OCI-LY3 (cell line): ENCODE data around the gene FARP1.

ENCODE experiments used
- H2AFZ ChIP-seq: fragments of 200-600, 300-600 bp; shearing (Covaris generic); 2 replicates; pipeline ENCODE4 v1.6.0; 2014; ENCODE audit warnings: antibody characterized with exemption, low read depth, low read length
- H3K27ac ChIP-seq: fragments of 200-600, 300-600 bp; sonication (generic); 2 replicates; pipeline ENCODE4 v1.5.1; 2014; ENCODE audit warnings: mild to moderate bottlenecking, low read length, moderate library complexity, mixed read lengths
- H3K27me3 ChIP-seq: fragments of 200-600, 300-600 bp; sonication (generic); 2 replicates; pipeline ENCODE4 v1.6.1; 2014; ENCODE audit warnings: low read depth, low read length, mixed read lengths
- H3K36me3 ChIP-seq: fragments of 200-600, 300-600 bp; sonication (generic); replicated peaks from 2 replicates; pipeline ENCODE3; 2014; ENCODE audit warnings: low read depth, low read length, mixed read lengths
- H3K4me1 ChIP-seq: fragments of 300-600, 200-600 bp; sonication (generic); 2 replicates; pipeline ENCODE4 v1.6.1; 2014; ENCODE audit warnings: low read length, mixed read lengths
- H3K4me2 ChIP-seq: fragments of 200-600, 300-600 bp; sonication (generic); 2 replicates; pipeline ENCODE4 v1.6.1; 2014; ENCODE audit warnings: low read length, mixed read lengths
- H3K4me3 ChIP-seq: fragments of 300-600, 200-600 bp; sonication (generic); 2 replicates; pipeline ENCODE4 v1.5.1; 2014; ENCODE audit warnings: antibody characterized with exemption, mild to moderate bottlenecking, low read length, moderate library complexity
- H3K79me2 ChIP-seq: fragments of 300-600, 200-600 bp; shearing (Covaris generic); 2 replicates; pipeline ENCODE4 v1.6.1; 2014; ENCODE audit warnings: mild to moderate bottlenecking, low read length, mixed read lengths
- H3K9ac ChIP-seq: fragments of 300-600, 200-600 bp; shearing (Covaris generic); 2 replicates; pipeline ENCODE4 v1.6.0; 2014; ENCODE audit warnings: mild to moderate bottlenecking, low read length, moderate library complexity
- H3K9me3 ChIP-seq: fragments of 200-600, 300-600 bp; shearing (Covaris generic); 2 replicates; pipeline ENCODE4 v1.6.1; 2014; ENCODE audit warnings: low read length, mixed read lengths; ENCODE audit not compliant: insufficient read depth
- H4K20me1 ChIP-seq: fragments of 200-600, 300-600 bp; sonication (generic); 2 replicates; pipeline ENCODE4 v1.6.1; 2016; ENCODE audit warnings: low read length, mixed read lengths; ENCODE audit not compliant: insufficient read depth
- CTCF ChIP-seq: fragments of 200-600, 300-600 bp; sonication (generic); IDR thresholded peaks from 2 replicates; pipeline ENCODE4 v1.5.1; 2014; ENCODE audit warnings: antibody characterized with exemption, low read length, low read depth
- EZH2phosphoT487 ChIP-seq: fragments of 200-600 bp; shearing (Covaris generic); IDR thresholded peaks from 2 replicates; pipeline ENCODE4 v1.6.1; 2018; ENCODE audit warnings: antibody characterized with exemption, mixed run types, low read depth

Gene FARP1

GRCh38 chr13:98123176-98123575, 19.7 kb upstream of the FARP1 start:
- Histone ChIP-seq H3K4me2 (no peak overlapping the region), H3K27me3 (no peaks in the 10 kb centered on the region), H3K9ac (no peak overlapping the region), H3K9me3 (no peaks in the 10 kb centered on the region), H3K36me3 (no peaks in the 10 kb centered on the region), H3K4me3 (no peak overlapping the region), H3K4me1 (no peaks in the 10 kb centered on the region), H2AFZ (no peak overlapping the region), H3K27ac (no peak overlapping the region), H4K20me1 (no peaks in the 10 kb centered on the region), H3K79me2 (no peaks in the 10 kb centered on the region)
- TF ChIP-seq CTCF (no peak), EZH2phosphoT487 (no peak)

GRCh38 chr13:98129059-98129746, 13.7 kb upstream of the FARP1 start:
- H3K4me1 ChIP-seq, result peaks cover 10% of the 10 kb centered on the region
- H3K9me3 ChIP-seq, result no peaks in the 10 kb centered on the region
- H3K27me3 ChIP-seq, result no peaks in the 10 kb centered on the region
- H2AFZ ChIP-seq, result no peak overlapping the region
- H3K36me3 ChIP-seq, result no peaks in the 10 kb centered on the region
- H3K79me2 ChIP-seq, result no peaks in the 10 kb centered on the region
- no peak overlapping the region for H3K4me2 ChIP-seq
- TF ChIP-seq CTCF, result no peak
- no peak for TF ChIP-seq EZH2phosphoT487
- no peaks in the 10 kb centered on the region for H4K20me1 ChIP-seq
- no peak overlapping the region for H3K27ac ChIP-seq
- H3K4me3 ChIP-seq, result no peak overlapping the region
- H3K9ac ChIP-seq, result no peak overlapping the region

GRCh38 chr13:98133946-98134345, 8.9 kb upstream of the FARP1 start:
- no peak overlapping the region for H3K27ac ChIP-seq
- H3K4me2 ChIP-seq, result peak overlapping the region; percentile 65
- peaks cover 25% of the 10 kb centered on the region for H3K4me1 ChIP-seq

More at GRCh38 chr13:98133946-98134345, 8.9 kb upstream of the FARP1 start:
- Histone ChIP-seq H3K27me3 (peaks cover 12% of the 10 kb centered on the region; the same call in 1 of the 2 replicates), H2AFZ (peak overlapping the region; percentile 62; the same call in 1 of the 2 replicates), H4K20me1 (no peaks in the 10 kb centered on the region), H3K79me2 (no peaks in the 10 kb centered on the region), H3K9me3 (no peaks in the 10 kb centered on the region), H3K36me3 (no peaks in the 10 kb centered on the region), H3K4me3 (peak overlapping the region; percentile 18; the same call in 1 of the 2 replicates), H3K9ac (peak overlapping the region; percentile 8; the same call in 1 of the 2 replicates)
- TF ChIP-seq EZH2phosphoT487 (no peak), CTCF (no peak)
